Fibroblast of lung (primary cell): ENCODE results near the gene ATOH1.

Experiments used
- CTCF ChIP-seq, 2 donors: IDR thresholded peaks in 1 of 2; conservative IDR thresholded peaks in 1 of 2; 1 replicate in 1 of 2; 2 replicates in 1 of 2; pipeline ENCODE4 v1.5.1; 2011 to 2012; ENCODE audit warnings: low read length in 2 of 2, control low read depth in 1 of 2, inconsistent platforms in 1 of 2, low read depth in 1 of 2, mild to moderate bottlenecking in 1 of 2
- EZH2 ChIP-seq: IDR thresholded peaks from 2 replicates; pipeline ENCODE4 v1.5.1; 2012; ENCODE audit warnings: low read length, control low read depth, mild to moderate bottlenecking; ENCODE audit errors: missing control alignments

GRCh38 chr4:93802045-93802444 is 26.5 kb upstream of the ATOH1 start:
- TF ChIP-seq CTCF (conservative IDR thresholded peaks at IDR 0.05 in 1 of 2, IDR thresholded peaks at IDR 0.05 in 1 of 2; ENCODE audit: low read depth in 1 of 2, low read length in 2 of 2) (no peak), EZH2 (no peak)
